Erythroblast (primary cell): ENCODE measurements around the gene CD276.
A peak's percentile ranks its signal among the peaks of the same experiment; 100 is the strongest.
"Not testable (repeated sequence)": the region's sequence is repeated elsewhere in the genome, so short reads cannot be mapped to it uniquely, and the experiment has no call there.

Experiments
- DNase-seq, 2 experiments: peaks; one replicate each; lab custom pipeline; 2025; lab: John Stamatoyannopoulos, UW
- GATA1 ChIP-seq: IDR thresholded peaks from 2 replicates; pipeline ENCODE4 v1.6.1; 2011; ENCODE audit warnings: low read depth, mild to moderate bottlenecking, control low read depth, low read length, moderate library complexity
- POLR2A ChIP-seq: IDR thresholded peaks from 2 replicates; pipeline ENCODE4 v1.6.1; 2011; ENCODE audit warnings: mild to moderate bottlenecking, low read length

CD276 gene

GRCh38 chr15:73695773-73696640, 11.8 kb downstream of the CD276 start:
- DNase-seq, result no peak
- no peak for TF ChIP-seq GATA1
- TF ChIP-seq POLR2A, result no peak

GRCh38 chr15:73696641-73697001, 12.4 kb downstream of the CD276 start:
- TF ChIP-seq GATA1, result no peak
- TF ChIP-seq POLR2A, result no peak
- no peak for DNase-seq

- DNase-seq, result no peak
- no peak for TF ChIP-seq POLR2A
- TF ChIP-seq GATA1, result no peak
Measured at GRCh38 chr15:73697033-73697467, 12.9 kb downstream of the CD276 start.

GRCh38 chr15:73699249-73700040, 15.3 kb downstream of the CD276 start:
- DNase-seq, result no peak
- TF ChIP-seq POLR2A (no peak), GATA1 (no peak)

GRCh38 chr15:73700041-73700842, 16.1 kb downstream of the CD276 start:
- TF ChIP-seq POLR2A (no peak), GATA1 (no peak)
- peak; percentile 75 to 87 for DNase-seq

- not testable (repeated sequence) for DNase-seq
Measured at GRCh38 chr15:73702311-73703239, 18.4 kb downstream of the CD276 start.

GRCh38 chr15:73703601-73704000, 19.4 kb downstream of the CD276 start:
- DNase-seq, result not testable (repeated sequence)

GRCh38 chr15:73704142-73704868, 20.1 kb downstream of the CD276 start:
- DNase-seq, result not testable (repeated sequence)

GRCh38 chr15:73704869-73705645, 20.9 kb downstream of the CD276 start:
- TF ChIP-seq GATA1 (no peak), POLR2A (no peak)
- peak; percentile 40 to 70 for DNase-seq

- no peak for TF ChIP-seq GATA1
- TF ChIP-seq POLR2A, result no peak
- DNase-seq, result no peak
Measured at GRCh38 chr15:73708691-73709090, 24.5 kb downstream of the CD276 start.

GRCh38 chr15:73709241-73709640, 25.1 kb downstream of the CD276 start:
- DNase-seq, result no peak
- TF ChIP-seq GATA1 (no peak), POLR2A (no peak)

- no peak for DNase-seq
- TF ChIP-seq POLR2A (no peak), GATA1 (no peak)
Measured at GRCh38 chr15:73709686-73710085, 25.5 kb downstream of the CD276 start.

GRCh38 chr15:73710321-73710720, 26.1 kb downstream of the CD276 start:
- TF ChIP-seq GATA1, result no peak
- TF ChIP-seq POLR2A, result no peak

More at GRCh38 chr15:73710321-73710720, 26.1 kb downstream of the CD276 start:
- no peak for DNase-seq
